HepG2 (cell line): Measurements from ENCODE around the gene RBP3. TPM values are rescaled to one million over a fixed set of nuclear protein-coding genes. Genes with fewer than 3 reads are reported as not detected.

ENCODE experiments used
- ATAC-seq: fragments of 200-7000 bp; cut with Tn5 transposase; 3 replicates; pipeline ENCODE4 v1.9.1; 2020; ENCODE audit warnings: mild to moderate bottlenecking, moderate library complexity
- BruUV-seq: library from RNA; stranded (reverse); fragments of 400-500 nt; replicated peaks from 2 replicates; lab custom pipeline; 2021; lab: Mats Ljungman, UMichigan
- CTCF ChIA-PET: fragments of 300-600 bp; formaldehyde crosslinking; extraction: SDS; loops from one replicate; lab custom pipeline; 2021; ENCODE audit warnings: low total read pairs, inconsistent platforms, low intra/inter-chr PET ratio; lab: Yijun Ruan, JAX
- POLR2A ChIA-PET: fragments of 350-600 bp; sonication (Branson Sonifier 250); formaldehyde crosslinking; loops from one replicate; lab custom pipeline; 2020; ENCODE audit warnings: antibody characterized with exemption, inconsistent platforms; lab: Yijun Ruan, JAX
- DNase-seq: peaks from one replicate; pipeline ENCODE4 v3.0.0-alpha.2; 2015; ENCODE audit warnings: low spot score
- FAIRE-seq: peaks from 3 replicates; lab custom pipeline; 2011; peaks lifted over from hg19 to GRCh38; lab: Jason Lieb, UNC
- H2AFZ ChIP-seq: one replicate; pipeline ENCODE4 v1.6.1; 2011; ENCODE audit warnings: low read length, inconsistent platforms
- H3K27ac ChIP-seq: fragments of 300-600 bp; 3 replicates; pipeline ENCODE4 v1.8.0; 2011; ENCODE audit warnings: mixed run types, mild to moderate bottlenecking, mixed read lengths, low read length, inconsistent platforms; ENCODE audit not compliant: insufficient read depth; ENCODE audit errors: extremely low read length
- H3K27me3 ChIP-seq, 2 experiments: fragments of 200-600 bp in 1 of 2; 2 replicates in 1 of 2; 3 replicates in 1 of 2; pipeline versions ENCODE4 v1.6.0 to v1.8.0; 2011; ENCODE audit warnings: low read length in 2 of 2, mild to moderate bottlenecking in 2 of 2, moderate library complexity in 2 of 2, inconsistent platforms in 1 of 2; ENCODE audit not compliant: insufficient read depth in 2 of 2, control insufficient read depth in 1 of 2
- H3K36me3 ChIP-seq, 2 experiments: fragments of 200-600 bp in 1 of 2; replicated peaks in 1 of 2; 2 replicates in 1 of 2; 3 replicates in 1 of 2; pipeline versions ENCODE4 v1.5.1 to v1.8.0; 2011; ENCODE audit warnings: low read length in 2 of 2, inconsistent platforms in 1 of 2; ENCODE audit not compliant: insufficient read depth in 2 of 2, control insufficient read depth in 1 of 2
- H3K4me1 ChIP-seq: 2 replicates; pipeline ENCODE4 v1.5.1; 2012; ENCODE audit warnings: low read length, inconsistent platforms; ENCODE audit not compliant: insufficient read depth
- H3K4me2 ChIP-seq: 2 replicates; pipeline ENCODE4 v1.6.0; 2011; ENCODE audit warnings: low read depth, low read length, inconsistent platforms
- H3K4me3 ChIP-seq, 3 experiments: fragments of 200-600 bp in 1 of 3; sonication (generic), shearing (Covaris generic) in 1 of 3; replicated peaks in 1 of 3; 2 replicates each; pipeline ENCODE4 v1.5.1; 2011 to 2016; ENCODE audit warnings: low read length in 3 of 3, inconsistent platforms in 2 of 3, low read depth in 2 of 3, mild to moderate bottlenecking in 2 of 3, control low read depth in 1 of 3, mixed read lengths in 1 of 3; ENCODE audit not compliant: insufficient read depth in 1 of 3
- H3K79me2 ChIP-seq: one replicate; pipeline ENCODE4 v1.6.1; 2011; ENCODE audit warnings: low read length, inconsistent platforms; ENCODE audit not compliant: insufficient read depth
- H3K9ac ChIP-seq: 2 replicates; pipeline ENCODE4 v1.6.0; 2011; ENCODE audit warnings: mild to moderate bottlenecking, low read depth, low read length, inconsistent platforms; ENCODE audit not compliant: insufficient read depth
- H3K9me3 ChIP-seq: 2 replicates; pipeline ENCODE4 v1.5.1; 2012; ENCODE audit warnings: mild to moderate bottlenecking, low read length
- H4K20me1 ChIP-seq: 2 replicates; pipeline ENCODE4 v1.6.0; 2011; ENCODE audit warnings: inconsistent platforms, mild to moderate bottlenecking, low read length, moderate library complexity; ENCODE audit not compliant: insufficient read depth
- CBX2 ChIP-seq, 2 experiments: fragments of 200-600 bp in 1 of 2; sonication (generic); formaldehyde crosslinking in 1 of 2; IDR thresholded peaks; 2 replicates each; pipeline versions ENCODE4 v1.7.0 to v1.8.1; 2018 to 2022; ENCODE audit warnings: low read depth in 2 of 2, low read length in 1 of 2, mild to moderate bottlenecking in 1 of 2, missing genetic modification reagents in 1 of 2
- DR1 ChIP-seq: sonication (generic); formaldehyde crosslinking; IDR thresholded peaks from 2 replicates; pipeline ENCODE4 v1.8.0; 2021; ENCODE audit warnings: mild to moderate bottlenecking, missing genetic modification reagents, inconsistent platforms
- ZFP82 ChIP-seq: sonication (generic); formaldehyde crosslinking; IDR thresholded peaks from 2 replicates; pipeline ENCODE4 v1.5.1; 2020; ENCODE audit warnings: mild to moderate bottlenecking, missing genetic modification reagents, borderline replicate concordance
- ZFYVE20 ChIP-seq: sonication (generic); formaldehyde crosslinking; IDR thresholded peaks from 2 replicates; pipeline ENCODE4 v1.8.0; 2023; ENCODE audit warnings: low read depth, mild to moderate bottlenecking, moderate library complexity, missing genetic modification reagents, borderline replicate concordance
- ZNF207 ChIP-seq: fragments of 450-650 bp; IDR thresholded peaks from 2 replicates; pipeline ENCODE4 v1.6.1; 2016; ENCODE audit warnings: antibody characterized with exemption, borderline replicate concordance
- ZSCAN21 ChIP-seq: sonication (generic); formaldehyde crosslinking; IDR thresholded peaks from 2 replicates; pipeline ENCODE4 v1.8.0; 2022; ENCODE audit warnings: mild to moderate bottlenecking, missing genetic modification reagents, moderate library complexity, borderline replicate concordance
- WGBS: methylation state at CpG from one replicate; pipeline ENCODE4 v1.1.6; 2017; ENCODE audit warnings: low lambda C conversion rate; 5-methylcytosine and 5-hydroxymethylcytosine counted together
- in situ Hi-C: cut with HindIII; loops from 2 replicates; pipeline ENCODE4 v1.10.0; 2017; ENCODE audit warnings: low pct_unique_long_range_greater_than_20kb; ENCODE audit not compliant: extremely low pct_ligation_motif_present
- intact Hi-C: fragments of 100-400 bp; cut with micrococcal nuclease; formaldehyde crosslinking; loops from one replicate; pipeline ENCODE4 v1.10.0; 2022; ENCODE audit not compliant: unreplicated experiment
- polyA plus RNA-seq, 8 experiments: library from polyadenylated mRNA; depleted of rRNA in 3 of 8; stranded (reverse) in 7 of 8; unstranded in 1 of 8; fragments of >200 nt; fragmentation: Illumina TruSeq in 4 of 8; extraction: Trizol in 4 of 8; gene quantifications; 2 replicates each; pipeline versions ENCODE4 v1.2.1 to v1.2.3, GENCODE V29; 2011 to 2016; ENCODE audit warnings: low read depth in 4 of 8, missing spikeins in 1 of 8, mixed read lengths in 1 of 8; ENCODE audit not compliant: insufficient read depth in 1 of 8
- total RNA-seq, 5 experiments: library from RNA; depleted of rRNA; stranded (reverse); fragments of >200 nt; fragmentation: Illumina TruSeq; extraction: Trizol; gene quantifications; 2 replicates each; pipeline ENCODE4 v1.2.3, GENCODE V29; 2016; ENCODE audit warnings: low read depth in 1 of 5
- TF ChIP-seq, protein P1 (sequence below): sonication (generic); formaldehyde crosslinking; IDR thresholded peaks from 2 replicates; pipeline ENCODE4 v1.4.0; 2020; ENCODE audit warnings: missing genetic modification reagents, low read depth, mild to moderate bottlenecking, borderline replicate concordance
- TF ChIP-seq, protein P2 (sequence below): fragments of 450-650 bp; IDR thresholded peaks from 2 replicates; pipeline ENCODE4 v1.6.1; 2017; ENCODE audit warnings: mild to moderate bottlenecking

The RBP3 gene
- total and polyA plus RNA-seq, 2 of the 13 experiments (the other 11 are each of a cell fraction or from before 2014, with no cell fraction given): not detected

DNA sequence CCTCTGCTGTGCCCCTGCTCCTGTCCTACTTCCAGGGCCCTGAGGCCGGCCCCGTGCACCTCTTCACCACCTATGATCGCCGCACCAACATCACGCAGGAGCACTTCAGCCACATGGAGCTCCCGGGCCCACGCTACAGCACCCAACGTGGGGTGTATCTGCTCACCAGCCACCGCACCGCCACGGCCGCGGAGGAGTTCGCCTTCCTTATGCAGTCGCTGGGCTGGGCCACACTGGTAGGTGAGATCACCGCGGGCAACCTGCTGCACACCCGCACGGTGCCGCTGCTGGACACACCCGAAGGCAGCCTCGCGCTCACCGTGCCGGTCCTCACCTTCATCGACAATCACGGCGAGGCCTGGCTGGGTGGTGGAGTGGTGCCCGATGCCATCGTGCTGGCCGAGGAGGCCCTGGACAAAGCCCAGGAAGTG is 1.8 kb downstream of the RBP3 start:
- Histone ChIP-seq H2AFZ (no peak overlapping the region), H3K4me1 (no peaks in the 10 kb centered on the region), H3K9ac (no peak overlapping the region), H3K27ac (no peak overlapping the region)
- CTCF ChIA-PET: no interaction called here
- TF ChIP-seq, protein P1, sequence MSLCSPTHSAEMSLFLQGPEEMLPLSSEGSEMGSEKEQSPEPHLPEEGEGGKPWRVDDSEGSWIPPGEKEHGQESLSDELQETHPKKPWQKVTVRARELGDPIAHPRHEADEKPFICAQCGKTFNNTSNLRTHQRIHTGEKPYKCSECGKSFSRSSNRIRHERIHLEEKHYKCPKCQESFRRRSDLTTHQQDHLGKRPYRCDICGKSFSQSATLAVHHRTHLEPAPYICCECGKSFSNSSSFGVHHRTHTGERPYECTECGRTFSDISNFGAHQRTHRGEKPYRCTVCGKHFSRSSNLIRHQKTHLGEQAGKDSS (CRISPR knock-in tag): no peak
- TF ChIP-seq ZSCAN21 (CRISPR knock-in tag) (no peak), ZFYVE20 (CRISPR knock-in tag) (no peak), ZNF207 (no peak)
- TF ChIP-seq, all 625 proteins: peak for 0
- intact Hi-C loops: no loop called here
- Histone ChIP-seq H3K4me3 (no peak overlapping the region), H3K4me2 (no peak overlapping the region), H4K20me1 (no peaks in the 10 kb centered on the region), H3K36me3 (no peaks in the 10 kb centered on the region), H3K9me3 (no peaks in the 10 kb centered on the region), H3K79me2 (no peaks in the 10 kb centered on the region), H3K27me3 (peaks cover 6 to 22% of the 10 kb centered on the region in 2 experiments; a peak in 3 of 5 replicates)
- no TSS peak for BruUV-seq
- in situ Hi-C loops: no loop called here
- ATAC-seq (no peak), DNase-seq (no peak), FAIRE-seq (no peak)
- 69% methylated on average over 11 of the region's 31 CpGs for WGBS
- POLR2A ChIA-PET: no interaction called here

DNA sequence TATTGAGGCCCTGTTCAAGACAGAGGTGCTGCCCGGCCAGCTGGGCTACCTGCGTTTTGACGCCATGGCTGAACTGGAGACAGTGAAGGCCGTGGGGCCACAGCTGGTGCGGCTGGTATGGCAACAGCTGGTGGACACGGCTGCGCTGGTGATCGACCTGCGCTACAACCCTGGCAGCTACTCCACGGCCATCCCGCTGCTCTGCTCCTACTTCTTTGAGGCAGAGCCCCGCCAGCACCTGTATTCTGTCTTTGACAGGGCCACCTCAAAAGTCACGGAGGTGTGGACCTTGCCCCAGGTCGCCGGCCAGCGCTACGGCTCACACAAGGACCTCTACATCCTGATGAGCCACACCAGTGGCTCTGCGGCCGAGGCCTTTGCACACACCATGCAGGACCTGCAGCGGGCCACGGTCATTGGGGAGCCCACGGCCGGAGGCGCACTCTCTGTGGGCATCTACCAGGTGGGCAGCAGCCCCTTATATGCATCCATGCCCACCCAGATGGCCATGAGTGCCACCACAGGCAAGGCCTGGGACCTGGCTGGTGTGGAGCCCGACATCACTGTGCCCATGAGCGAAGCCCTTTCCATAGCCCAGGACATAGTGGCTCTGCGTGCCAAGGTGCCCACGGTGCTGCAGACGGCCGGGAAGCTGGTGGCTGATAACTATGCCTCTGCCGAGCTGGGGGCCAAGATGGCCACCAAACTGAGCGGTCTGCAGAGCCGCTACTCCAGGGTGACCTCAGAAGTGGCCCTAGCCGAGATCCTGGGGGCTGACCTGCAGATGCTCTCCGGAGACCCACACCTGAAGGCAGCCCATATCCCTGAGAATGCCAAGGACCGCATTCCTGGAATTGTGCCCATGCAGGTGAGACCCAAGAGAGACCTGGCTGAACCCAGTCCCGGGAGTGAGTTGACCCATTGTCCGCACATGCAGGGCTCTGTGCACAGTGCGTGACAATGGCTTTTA is 2.8 kb downstream of the RBP3 start:
- H3K4me1 ChIP-seq: no peaks in the 10 kb centered on the region
- WGBS: 43% methylated on average over 15 of the region's 39 CpGs
- H3K9ac ChIP-seq: no peak overlapping the region
- CTCF ChIA-PET: no interaction called here
- peaks cover 8 to 22% of the 10 kb centered on the region in 2 experiments; a peak in 3 of 5 replicates for H3K27me3 ChIP-seq
- H3K4me2 ChIP-seq: no peak overlapping the region
- no peak overlapping the region for H2AFZ ChIP-seq
- POLR2A ChIA-PET: no interaction called here
- no peak for DNase-seq
- H3K36me3 ChIP-seq: no peaks in the 10 kb centered on the region
- no peaks in the 10 kb centered on the region for H3K79me2 ChIP-seq
- no peak overlapping the region for H3K4me3 ChIP-seq
- no TSS peak for BruUV-seq
- no peaks in the 10 kb centered on the region for H3K9me3 ChIP-seq
- no peaks in the 10 kb centered on the region for H4K20me1 ChIP-seq
- ATAC-seq: no peak
- intact Hi-C loops (no loop called here), in situ Hi-C loops (no loop called here)
- no peak overlapping the region for H3K27ac ChIP-seq
- FAIRE-seq: no peak
- TF ChIP-seq ZFP82 (no peak), DR1 (CRISPR knock-in tag) (no peak), CBX2 (IDR thresholded peaks at IDR 0.05; ENCODE audit: low read depth, low read length) (no peak), CBX2 (CRISPR knock-in tag; IDR thresholded peaks at IDR 0.05; ENCODE audit: low read depth) (no peak)
- TF ChIP-seq, protein P2, sequence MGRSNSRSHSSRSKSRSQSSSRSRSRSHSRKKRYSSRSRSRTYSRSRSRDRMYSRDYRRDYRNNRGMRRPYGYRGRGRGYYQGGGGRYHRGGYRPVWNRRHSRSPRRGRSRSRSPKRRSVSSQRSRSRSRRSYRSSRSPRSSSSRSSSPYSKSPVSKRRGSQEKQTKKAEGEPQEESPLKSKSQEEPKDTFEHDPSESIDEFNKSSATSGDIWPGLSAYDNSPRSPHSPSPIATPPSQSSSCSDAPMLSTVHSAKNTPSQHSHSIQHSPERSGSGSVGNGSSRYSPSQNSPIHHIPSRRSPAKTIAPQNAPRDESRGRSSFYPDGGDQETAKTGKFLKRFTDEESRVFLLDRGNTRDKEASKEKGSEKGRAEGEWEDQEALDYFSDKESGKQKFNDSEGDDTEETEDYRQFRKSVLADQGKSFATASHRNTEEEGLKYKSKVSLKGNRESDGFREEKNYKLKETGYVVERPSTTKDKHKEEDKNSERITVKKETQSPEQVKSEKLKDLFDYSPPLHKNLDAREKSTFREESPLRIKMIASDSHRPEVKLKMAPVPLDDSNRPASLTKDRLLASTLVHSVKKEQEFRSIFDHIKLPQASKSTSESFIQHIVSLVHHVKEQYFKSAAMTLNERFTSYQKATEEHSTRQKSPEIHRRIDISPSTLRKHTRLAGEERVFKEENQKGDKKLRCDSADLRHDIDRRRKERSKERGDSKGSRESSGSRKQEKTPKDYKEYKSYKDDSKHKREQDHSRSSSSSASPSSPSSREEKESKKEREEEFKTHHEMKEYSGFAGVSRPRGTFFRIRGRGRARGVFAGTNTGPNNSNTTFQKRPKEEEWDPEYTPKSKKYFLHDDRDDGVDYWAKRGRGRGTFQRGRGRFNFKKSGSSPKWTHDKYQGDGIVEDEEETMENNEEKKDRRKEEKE: no peak
